WI38 (cell line): Measurements from ENCODE around the gene CLEC2L.

Experiments
- H3K4me3 ChIP-seq: 2 replicates; pipeline ENCODE4 v1.5.1; 2011; ENCODE audit warnings: low read depth, mild to moderate bottlenecking, control low read depth, low read length
- TF ChIP-seq, protein P1 (sequence below): IDR thresholded peaks from 2 replicates; pipeline ENCODE4 v1.5.1; 2012; ENCODE audit warnings: low read depth, mild to moderate bottlenecking, control low read depth, low read length

CLEC2L gene

DNA sequence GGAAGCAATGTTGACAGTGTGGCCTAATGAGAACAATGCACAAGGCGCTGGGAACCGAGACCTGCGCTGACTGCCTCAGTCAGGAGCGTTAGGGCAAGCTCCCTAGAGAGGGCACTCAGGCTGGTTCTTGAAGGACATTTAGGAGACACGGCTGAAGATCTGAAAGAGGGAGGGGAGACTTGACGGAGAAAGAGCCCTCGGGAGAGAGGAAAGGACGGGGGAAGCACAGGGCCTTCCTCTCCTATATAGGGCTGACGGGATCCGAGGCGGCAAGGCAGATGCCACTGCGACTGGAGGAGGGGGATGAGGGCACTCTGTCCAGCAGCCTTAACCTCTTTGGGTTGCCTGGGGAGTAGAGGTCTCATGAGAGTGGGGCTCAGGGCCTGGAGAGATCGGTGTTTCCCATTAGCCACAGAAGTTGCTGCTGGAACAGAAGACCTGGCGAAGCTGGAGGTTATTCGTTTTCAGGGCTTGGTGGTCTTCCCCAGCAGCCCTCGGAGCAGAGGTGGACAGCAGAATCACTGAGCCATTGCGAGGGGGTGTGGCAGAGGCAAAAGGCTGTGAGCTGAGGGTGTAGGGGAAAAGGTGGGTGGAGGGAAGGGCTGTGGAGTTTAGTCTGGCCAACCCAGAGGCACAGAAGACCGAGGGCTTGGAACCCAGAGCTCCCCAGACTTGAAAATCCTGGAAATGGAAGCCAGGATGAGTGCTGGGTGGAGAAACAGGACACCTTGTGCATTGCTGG, 36.0 kb downstream of the CLEC2L start:
- no peak overlapping the region for H3K4me3 ChIP-seq
- TF ChIP-seq, protein P1, sequence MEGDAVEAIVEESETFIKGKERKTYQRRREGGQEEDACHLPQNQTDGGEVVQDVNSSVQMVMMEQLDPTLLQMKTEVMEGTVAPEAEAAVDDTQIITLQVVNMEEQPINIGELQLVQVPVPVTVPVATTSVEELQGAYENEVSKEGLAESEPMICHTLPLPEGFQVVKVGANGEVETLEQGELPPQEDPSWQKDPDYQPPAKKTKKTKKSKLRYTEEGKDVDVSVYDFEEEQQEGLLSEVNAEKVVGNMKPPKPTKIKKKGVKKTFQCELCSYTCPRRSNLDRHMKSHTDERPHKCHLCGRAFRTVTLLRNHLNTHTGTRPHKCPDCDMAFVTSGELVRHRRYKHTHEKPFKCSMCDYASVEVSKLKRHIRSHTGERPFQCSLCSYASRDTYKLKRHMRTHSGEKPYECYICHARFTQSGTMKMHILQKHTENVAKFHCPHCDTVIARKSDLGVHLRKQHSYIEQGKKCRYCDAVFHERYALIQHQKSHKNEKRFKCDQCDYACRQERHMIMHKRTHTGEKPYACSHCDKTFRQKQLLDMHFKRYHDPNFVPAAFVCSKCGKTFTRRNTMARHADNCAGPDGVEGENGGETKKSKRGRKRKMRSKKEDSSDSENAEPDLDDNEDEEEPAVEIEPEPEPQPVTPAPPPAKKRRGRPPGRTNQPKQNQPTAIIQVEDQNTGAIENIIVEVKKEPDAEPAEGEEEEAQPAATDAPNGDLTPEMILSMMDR = no peak

DNA sequence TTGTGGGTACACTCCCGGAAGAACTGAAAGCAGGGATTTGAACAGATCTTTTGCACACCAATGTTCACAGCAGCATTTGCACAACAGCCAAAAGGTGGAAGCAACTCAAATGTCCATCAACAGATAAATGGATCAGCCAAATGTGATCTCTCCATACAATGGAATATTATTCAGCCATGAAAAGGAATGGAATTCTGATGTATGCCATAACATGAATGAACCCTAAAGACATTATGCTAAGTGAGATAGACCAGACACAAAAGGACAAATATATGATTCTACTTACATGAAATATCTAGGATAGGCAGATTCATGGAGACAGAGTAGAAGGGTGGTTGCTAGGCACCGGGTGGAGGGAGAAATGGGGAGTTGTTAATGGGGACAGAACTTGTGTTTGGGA, 36.7 kb downstream of the CLEC2L start:
- TF ChIP-seq, protein P1 = no peak
- no peak overlapping the region for H3K4me3 ChIP-seq

DNA sequence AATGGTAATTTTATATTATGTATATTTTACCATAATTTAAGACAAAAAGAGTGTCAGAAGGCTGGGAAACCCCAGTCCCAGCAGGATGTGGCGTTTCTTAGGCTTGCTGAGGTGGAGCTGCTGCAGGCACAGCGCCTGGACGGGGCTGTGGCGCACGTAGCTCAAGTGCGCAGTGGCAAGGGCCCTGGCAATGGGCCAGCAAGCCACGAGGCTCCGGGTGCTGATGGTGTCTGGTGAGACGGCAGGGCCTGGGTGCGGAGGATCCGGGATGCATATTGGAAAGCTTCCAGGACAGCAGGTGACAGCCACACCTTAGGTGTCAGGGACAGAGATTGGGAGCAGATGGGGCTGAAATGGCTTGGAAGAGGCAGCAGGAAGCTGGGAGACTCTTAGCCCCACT, 37.2 kb downstream of the CLEC2L start:
- TF ChIP-seq, protein P1 = no peak
- H3K4me3 ChIP-seq = no peak overlapping the region

DNA sequence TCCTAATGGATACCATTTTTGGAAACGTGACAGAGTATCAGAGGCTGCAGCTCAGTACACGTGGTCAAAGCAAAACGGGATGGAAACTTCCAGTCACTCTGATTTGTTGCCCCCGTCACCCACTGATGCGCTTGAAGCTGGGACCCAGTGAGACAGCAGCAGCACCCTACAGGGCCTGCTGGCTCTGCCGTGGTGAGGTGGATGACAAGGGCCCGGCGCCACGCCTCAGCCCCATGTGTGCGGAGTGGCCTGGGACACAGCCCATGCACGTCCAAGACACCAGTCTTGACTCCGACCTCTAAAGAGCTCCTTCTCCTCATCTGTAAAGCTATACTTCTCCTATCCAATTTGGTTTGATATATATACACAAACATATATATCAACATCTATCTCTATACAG, 39.0 kb downstream of the CLEC2L start:
- TF ChIP-seq, protein P1 = no peak
- H3K4me3 ChIP-seq = no peak overlapping the region

DNA sequence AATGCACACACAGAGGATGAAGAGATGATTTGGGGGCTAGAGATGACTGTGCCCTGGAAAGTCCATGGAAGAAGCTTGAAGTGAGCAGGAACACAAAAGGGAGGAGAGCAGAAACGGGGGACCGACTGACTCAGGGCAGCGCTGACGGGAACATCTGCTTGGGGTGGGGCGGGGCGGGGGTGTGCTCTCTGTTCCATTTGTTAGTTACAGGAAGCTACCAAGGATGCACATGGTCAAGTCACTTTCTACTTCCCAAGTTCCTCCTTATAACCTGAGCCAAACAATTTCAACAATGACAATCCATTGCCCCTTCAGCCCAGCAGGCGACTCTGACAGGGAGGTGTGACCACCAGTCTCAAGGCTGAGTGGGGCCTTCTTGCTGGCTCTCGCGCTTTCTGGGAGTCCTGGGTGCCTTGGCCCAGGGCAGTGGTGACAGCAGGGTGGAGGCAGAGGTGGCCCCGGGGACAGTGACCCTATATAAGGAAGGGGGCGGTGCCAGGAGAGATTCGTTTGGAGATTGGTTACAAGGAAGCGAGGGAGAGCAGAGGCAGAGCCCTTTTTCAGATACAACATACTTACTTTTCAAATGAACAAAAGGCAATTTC, 39.6 kb downstream of the CLEC2L start:
- no peak overlapping the region for H3K4me3 ChIP-seq
- TF ChIP-seq, protein P1 = no peak

DNA sequence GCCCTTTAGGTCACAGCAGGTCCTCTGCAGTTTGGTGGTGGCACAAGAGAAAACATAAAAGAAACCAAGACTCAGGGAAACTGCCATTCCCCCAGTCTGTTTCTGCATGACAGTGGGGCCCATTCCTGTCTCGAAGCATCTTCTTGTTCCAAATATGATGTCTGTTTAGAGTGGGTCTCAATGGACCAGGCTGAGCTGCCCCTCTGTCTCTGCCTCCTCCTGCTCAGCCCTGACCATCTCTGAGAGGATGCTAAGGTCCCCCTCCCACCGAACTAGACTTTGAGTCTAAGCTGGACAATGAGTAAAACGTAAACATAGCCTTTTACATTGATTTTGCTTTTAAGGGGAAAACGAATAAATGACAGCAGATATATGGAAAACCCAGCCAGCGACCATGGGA, 40.4 kb downstream of the CLEC2L start:
- no peak overlapping the region for H3K4me3 ChIP-seq
- TF ChIP-seq, protein P1 = no peak

DNA sequence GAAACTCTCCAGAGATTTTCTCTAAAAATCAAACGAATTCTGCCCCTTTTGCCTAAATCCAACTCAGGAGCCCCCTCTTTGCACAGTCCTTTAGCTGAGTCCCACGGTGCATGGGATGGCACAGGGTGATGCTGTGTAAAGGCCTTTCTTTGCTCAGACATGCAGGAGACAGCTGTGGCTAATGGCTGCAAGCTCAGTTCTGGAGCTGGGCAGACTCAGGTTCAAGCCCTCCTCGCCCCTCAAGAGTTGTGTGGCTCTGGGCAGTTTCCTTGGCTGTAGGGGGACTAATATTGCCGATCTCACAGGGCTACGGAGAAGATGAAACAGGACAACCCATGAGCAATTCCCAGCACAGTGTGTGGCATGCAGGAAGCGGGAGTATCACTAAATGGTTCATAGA, 42.6 kb downstream of the CLEC2L start:
- H3K4me3 ChIP-seq = no peak overlapping the region
- TF ChIP-seq, protein P1 = no peak
